NB4 (cell line): Measurements from ENCODE around the gene TBCK.

Experiments used
- CTCF ChIP-seq: IDR thresholded peaks from one replicate; pipeline ENCODE4 v1.5.1; 2012; ENCODE audit warnings: low read depth, low read length
- MAX ChIP-seq: IDR thresholded peaks from 2 replicates; pipeline ENCODE4 v1.6.1; 2011; ENCODE audit warnings: low read depth, low read length
- POLR2A ChIP-seq: IDR thresholded peaks from 2 replicates; pipeline ENCODE4 v1.6.1; 2011; ENCODE audit warnings: mild to moderate bottlenecking; ENCODE audit not compliant: insufficient read length; ENCODE audit errors: extremely low read depth

GRCh38 chr4:106269711-106270110 lies 46.3 kb downstream of the TBCK start:
- no peak for TF ChIP-seq CTCF
- no peak for TF ChIP-seq MAX
- TF ChIP-seq POLR2A = no peak
